Measurements from ENCODE around the gene GPC6. TPM values are rescaled to one million over a fixed set of nuclear protein-coding genes. Genes with fewer than 3 reads are reported as not detected.

The GPC6 gene
- polyA plus RNA-seq, 2 of the 4 experiments (the other 2 are of a cell fraction): 8.0 to 14.4 TPM

GRCh38 chr13:94174009-94174408, 947.4 kb downstream of the GPC6 start:
- TF ChIP-seq BHLHE40 (IDR thresholded peaks at IDR 0.05; ENCODE audit: low read depth, low read length) (no peak), TFCP2L1 (CRISPR knock-in tag; IDR thresholded peaks at IDR 0.05) (no peak), ELK1 (IDR thresholded peaks at IDR 0.05; ENCODE audit: low read depth, low read length) (no peak), MAZ (IDR thresholded peaks at IDR 0.05; ENCODE audit: borderline replicate concordance, low read depth, low read length) (no peak), POLR2AphosphoS2 (conservative IDR thresholded peaks at IDR 0.05; ENCODE audit: low read length) (no peak)
- ATAC-seq: no peak
- CTCF ChIA-PET: no interaction called here

GRCh38 chr13:94175076-94175475, 948.5 kb downstream of the GPC6 start:
- Histone ChIP-seq H3K4me1 (no peaks in the 10 kb centered on the region), H3K9me3 (no peaks in the 10 kb centered on the region), H3K27ac (no peak overlapping the region), H3K4me3 (no peak overlapping the region), H3K4me2 (no peak overlapping the region)
- POLR2A ChIA-PET: no interaction called here
- 17% methylated on average over 1 of the region's 1 CpG for WGBS (ENCODE audit: missing lambda C conversion rate)
- CTCF ChIA-PET: no interaction called here
- no peak for ATAC-seq
- no peak for DNase-seq (ENCODE audit: low read depth in 1 of 2, low spot score in 1 of 2)
- TF ChIP-seq HOXA7 (CRISPR knock-in tag; IDR thresholded peaks at IDR 0.05): no peak
- no peak for TF ChIP-seq ELK1 (IDR thresholded peaks at IDR 0.05; ENCODE audit: low read depth, low read length)
- TF ChIP-seq CEBPB (IDR thresholded peaks at IDR 0.05): no peak
- TF ChIP-seq HMGXB4 (CRISPR knock-in tag; IDR thresholded peaks at IDR 0.05; ENCODE audit: borderline replicate concordance): no peak
- no peak for FAIRE-seq

More at GRCh38 chr13:94174009-94174408, 947.4 kb downstream of the GPC6 start:
- POLR2A ChIA-PET: no interaction called here
- FAIRE-seq (no peak), DNase-seq (ENCODE audit: low read depth in 1 of 2, low spot score in 1 of 2) (no peak)
- H3K4me1 ChIP-seq: no peaks in the 10 kb centered on the region
- H3K9me3 ChIP-seq: no peaks in the 10 kb centered on the region
- H3K4me3 ChIP-seq: no peak overlapping the region
- H3K27ac ChIP-seq: no peak overlapping the region
- H3K4me2 ChIP-seq: no peak overlapping the region

- ATAC-seq (no peak), FAIRE-seq (no peak), DNase-seq (ENCODE audit: low read depth in 1 of 2, low spot score in 1 of 2) (no peak)
- H3K9me3 ChIP-seq: no peaks in the 10 kb centered on the region
- ChIA-PET CTCF (no interaction called here), POLR2A (no interaction called here)
- WGBS (ENCODE audit: missing lambda C conversion rate): 68% methylated on average over 4 of the region's 4 CpGs
- TF ChIP-seq ELK1 (IDR thresholded peaks at IDR 0.05; ENCODE audit: low read depth, low read length): no peak
- no peak for TF ChIP-seq EP300 (IDR thresholded peaks at IDR 0.05)
- TF ChIP-seq MYC (IDR thresholded peaks at IDR 0.05; ENCODE audit: borderline replicate concordance, low read length): no peak
- TF ChIP-seq EHMT2 (IDR thresholded peaks at IDR 0.05; ENCODE audit: low read depth): no peak
- no peak for TF ChIP-seq POLR2AphosphoS2 (conservative IDR thresholded peaks at IDR 0.05; ENCODE audit: low read length)
- TF ChIP-seq SREBF2 (IDR thresholded peaks at IDR 0.05): no peak
- TF ChIP-seq ZSCAN20 (CRISPR knock-in tag; IDR thresholded peaks at IDR 0.05): no peak
- no peak for TF ChIP-seq E2F6 (IDR thresholded peaks at IDR 0.05; ENCODE audit: borderline replicate concordance, low read depth)
- TF ChIP-seq REST (IDR thresholded peaks at IDR 0.05): no peak
- no peak for TF ChIP-seq RARB (CRISPR knock-in tag; IDR thresholded peaks at IDR 0.05)
- TF ChIP-seq RCOR1 (IDR thresholded peaks at IDR 0.05; ENCODE audit: low read depth, low read length): no peak
- no peak for TF ChIP-seq KDM5A (IDR thresholded peaks at IDR 0.05)
- no peak for TF ChIP-seq ESRRA (IDR thresholded peaks at IDR 0.05; ENCODE audit: borderline replicate concordance, low read length)
- TF ChIP-seq KDM1A (IDR thresholded peaks at IDR 0.05; ENCODE audit: low read depth): no peak
- TF ChIP-seq MAX (IDR thresholded peaks at IDR 0.05): no peak
- no peak for TF ChIP-seq SMC3 (IDR thresholded peaks at IDR 0.05)
- no peak for TF ChIP-seq TP53 (CRISPR knock-in tag; IDR thresholded peaks at IDR 0.05)
- no peak for TF ChIP-seq PHF8 (IDR thresholded peaks at IDR 0.05; ENCODE audit: borderline replicate concordance, low read depth)
- no peak overlapping the region for H3K27ac ChIP-seq
- H3K4me3 ChIP-seq: no peak overlapping the region
- H3K4me2 ChIP-seq: no peak overlapping the region
- no peaks in the 10 kb centered on the region for H3K4me1 ChIP-seq
Measured at GRCh38 chr13:94176561-94176960, 950.0 kb downstream of the GPC6 start.

All from A549 (cell line).